ENCODE data around the gene THUMPD3.
A peak's percentile ranks its signal among the peaks of the same experiment; 100 is the strongest.

THUMPD3 gene

GRCh38 chr3:9395570-9396300 is 32.9 kb downstream of the THUMPD3 start:
- Histone ChIP-seq H3K27me3 (ENCODE audit: control insufficient read depth, insufficient read depth, low read length) (no peaks in the 10 kb centered on the region), H3K4me2 (ENCODE audit: low read length) (peak overlapping the region; percentile 67), H3K36me3 (ENCODE audit: control insufficient read depth, insufficient read depth, low read length) (no peaks in the 10 kb centered on the region), H3K4me3 (ENCODE audit: low read depth, low read length) (peak overlapping the region; percentile 79), H3K79me2 (peaks cover 39% of the 10 kb centered on the region), H3K9ac (peak overlapping the region; percentile 32), H3K27ac (peak overlapping the region; percentile 97), H3K9me3 (ENCODE audit: control insufficient read depth, low read length) (no peaks in the 10 kb centered on the region), H3K4me1 (peaks cover 4% of the 10 kb centered on the region), H2AFZ (peak overlapping the region; percentile 74)
- no peak for TF ChIP-seq CTCF (IDR thresholded peaks at IDR 0.05)

- Histone ChIP-seq H3K9me3 (ENCODE audit: control insufficient read depth, low read length) (no peaks in the 10 kb centered on the region), H3K4me1 (peaks cover 8% of the 10 kb centered on the region), H3K27ac (peak overlapping the region; percentile 97), H3K4me2 (ENCODE audit: low read length) (peak overlapping the region; percentile 67), H3K9ac (peak overlapping the region; percentile 71), H3K36me3 (ENCODE audit: control insufficient read depth, insufficient read depth, low read length) (no peaks in the 10 kb centered on the region), H2AFZ (peak overlapping the region; percentile 74), H3K4me3 (ENCODE audit: low read depth, low read length) (peak overlapping the region; percentile 79), H3K27me3 (ENCODE audit: control insufficient read depth, insufficient read depth, low read length) (no peaks in the 10 kb centered on the region), H3K79me2 (peaks cover 37% of the 10 kb centered on the region)
- no peak for TF ChIP-seq CTCF (IDR thresholded peaks at IDR 0.05)
Observed at GRCh38 chr3:9396301-9396631, 33.4 kb downstream of the THUMPD3 start.

- H3K4me1 ChIP-seq = peaks cover 9% of the 10 kb centered on the region
Observed at GRCh38 chr3:9396632-9397331, 33.9 kb downstream of the THUMPD3 start.

GRCh38 chr3:9397332-9397905 is 34.6 kb downstream of the THUMPD3 start, which contains the start of gene SETD5:
SETD5 (plus strand) TSS chr3:9397615; CDS start chr3:9428939, 31,324 bp downstream.
- peak within 1 kb of the TSS; percentile 74 for H2AFZ ChIP-seq
- H3K4me3 ChIP-seq (ENCODE audit: low read depth, low read length) = peak within 1 kb of the TSS; percentile 80
- H3K27ac ChIP-seq = peak within 1 kb of the TSS; percentile 97
- H3K4me1 ChIP-seq = peaks cover 15% of the 10 kb centered on the region
- no peaks in the 10 kb centered on the region for H3K27me3 ChIP-seq (ENCODE audit: control insufficient read depth, insufficient read depth, low read length)
- peaks cover 36% of the 10 kb centered on the region for H3K79me2 ChIP-seq
- H3K4me2 ChIP-seq (ENCODE audit: low read length) = peak within 1 kb of the TSS; percentile 97
- TF ChIP-seq CTCF (IDR thresholded peaks at IDR 0.05) = no peak
- no peaks in the 10 kb centered on the region for H3K36me3 ChIP-seq (ENCODE audit: control insufficient read depth, insufficient read depth, low read length)
- peak within 1 kb of the TSS; percentile 95 for H3K9ac ChIP-seq
- H3K9me3 ChIP-seq (ENCODE audit: control insufficient read depth, low read length) = no peaks in the 10 kb centered on the region

More at GRCh38 chr3:9396632-9397331, 33.9 kb downstream of the THUMPD3 start:
- H3K9ac ChIP-seq = peak overlapping the region; percentile 71
- H2AFZ ChIP-seq = peak overlapping the region; percentile 74
- H3K36me3 ChIP-seq (ENCODE audit: control insufficient read depth, insufficient read depth, low read length) = no peaks in the 10 kb centered on the region
- peak overlapping the region; percentile 97 for H3K27ac ChIP-seq
- peak overlapping the region; percentile 79 for H3K4me3 ChIP-seq (ENCODE audit: low read depth, low read length)
- H3K79me2 ChIP-seq = peaks cover 35% of the 10 kb centered on the region
- H3K9me3 ChIP-seq (ENCODE audit: control insufficient read depth, low read length) = no peaks in the 10 kb centered on the region
- H3K4me2 ChIP-seq (ENCODE audit: low read length) = peak overlapping the region; percentile 67
- TF ChIP-seq CTCF (IDR thresholded peaks at IDR 0.05) = peak; percentile 2
- H3K27me3 ChIP-seq (ENCODE audit: control insufficient read depth, insufficient read depth, low read length) = no peaks in the 10 kb centered on the region
